Lower leg skin (tissue), 4 donors: ENCODE results near the gene VAV2. TPM values are rescaled to one million over a fixed set of nuclear protein-coding genes. Genes with fewer than 3 reads are reported as not detected.
"Not testable (repeated sequence)": the region's sequence is repeated elsewhere in the genome, so short reads cannot be mapped to it uniquely, and the experiment has no call there.

Experiments
- DNase-seq, 2 donors: peaks; one replicate each; pipeline ENCODE4 v3.0.0-alpha.2; 2019; ENCODE audit warnings: low spot score in 2 of 2
- H3K4me3 ChIP-seq: fragments of 200-600 bp; sonication (generic); 2 replicates; pipeline ENCODE4 v1.5.1; 2017; ENCODE audit warnings: mild to moderate bottlenecking, low read depth; ENCODE audit not compliant: poor library complexity, severe bottlenecking
- POLR2A ChIP-seq, 2 donors: fragments of 450-650 bp; IDR thresholded peaks; one replicate each; pipeline ENCODE4 v1.6.1; 2016 to 2017; ENCODE audit warnings: antibody characterized with exemption in 2 of 2, mild to moderate bottlenecking in 1 of 2, moderate library complexity in 1 of 2
- WGBS, 2 donors: methylation state at CpG; one replicate each; pipeline ENCODE4 v1.1.5; 2018; 5-methylcytosine and 5-hydroxymethylcytosine counted together
- intact Hi-C: fragments of 100-400 bp; cut with DNase I; formaldehyde crosslinking; loops from one replicate; pipeline ENCODE4 v1.15.0; 2023; ENCODE audit warnings: low total_unique reads
- total RNA-seq, 4 donors: library from RNA; depleted of rRNA; stranded (reverse); fragments of >200 nt; gene quantifications; one replicate each; pipeline ENCODE4 v1.1.0, GENCODE V29; 2016
- TF ChIP-seq, protein P1 (sequence below), 3 donors: fragments of 450-650 bp; IDR thresholded peaks; one replicate each; pipeline ENCODE4 v1.5.1; 2016; ENCODE audit warnings: antibody characterized with exemption in 3 of 3, mild to moderate bottlenecking in 3 of 3, moderate library complexity in 2 of 3

The VAV2 gene
- total RNA-seq, 4 donors from 2014 or later = 6.8 to 9.1 (median 7.5) TPM

DNA sequence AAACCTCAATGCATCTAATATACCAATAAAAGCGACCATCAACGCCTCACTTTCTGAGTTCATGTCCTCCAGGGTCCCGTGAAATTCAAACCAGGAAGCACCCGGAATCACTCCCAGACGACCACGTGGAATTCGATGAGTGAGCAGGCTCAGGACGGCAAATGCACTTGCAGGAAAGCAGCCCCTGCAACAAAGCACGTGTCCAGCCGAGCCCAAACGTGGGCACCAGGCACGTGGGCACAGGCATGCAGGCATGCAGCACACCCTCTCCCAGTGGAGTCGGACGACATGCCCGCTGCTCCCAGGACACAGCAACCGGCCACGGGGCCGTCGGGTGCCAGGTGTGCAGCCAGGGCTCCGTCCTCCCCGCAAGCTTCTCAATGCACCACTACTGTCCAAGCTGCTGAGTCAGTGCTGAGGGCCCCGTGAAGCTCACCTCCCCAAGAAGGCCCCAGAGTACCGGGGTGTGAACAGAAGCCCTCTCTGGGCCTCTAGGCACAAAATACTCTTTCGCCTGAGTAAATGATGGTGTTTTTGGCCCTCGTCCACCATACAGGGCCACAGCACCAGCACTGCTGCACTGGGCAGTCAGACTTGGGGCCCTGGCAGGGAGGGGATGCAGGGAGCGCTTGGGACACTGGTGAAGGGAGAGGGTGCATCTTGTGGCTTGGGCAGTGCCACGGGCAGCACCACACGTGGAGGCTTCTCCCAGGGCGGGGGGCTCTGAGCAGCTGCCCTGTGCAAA lies 87.6 kb downstream of the VAV2 start:
- no peak overlapping the region for H3K4me3 ChIP-seq
- no peak for TF ChIP-seq POLR2A (IDR thresholded peaks at IDR 0.05)
- TF ChIP-seq, protein P1, sequence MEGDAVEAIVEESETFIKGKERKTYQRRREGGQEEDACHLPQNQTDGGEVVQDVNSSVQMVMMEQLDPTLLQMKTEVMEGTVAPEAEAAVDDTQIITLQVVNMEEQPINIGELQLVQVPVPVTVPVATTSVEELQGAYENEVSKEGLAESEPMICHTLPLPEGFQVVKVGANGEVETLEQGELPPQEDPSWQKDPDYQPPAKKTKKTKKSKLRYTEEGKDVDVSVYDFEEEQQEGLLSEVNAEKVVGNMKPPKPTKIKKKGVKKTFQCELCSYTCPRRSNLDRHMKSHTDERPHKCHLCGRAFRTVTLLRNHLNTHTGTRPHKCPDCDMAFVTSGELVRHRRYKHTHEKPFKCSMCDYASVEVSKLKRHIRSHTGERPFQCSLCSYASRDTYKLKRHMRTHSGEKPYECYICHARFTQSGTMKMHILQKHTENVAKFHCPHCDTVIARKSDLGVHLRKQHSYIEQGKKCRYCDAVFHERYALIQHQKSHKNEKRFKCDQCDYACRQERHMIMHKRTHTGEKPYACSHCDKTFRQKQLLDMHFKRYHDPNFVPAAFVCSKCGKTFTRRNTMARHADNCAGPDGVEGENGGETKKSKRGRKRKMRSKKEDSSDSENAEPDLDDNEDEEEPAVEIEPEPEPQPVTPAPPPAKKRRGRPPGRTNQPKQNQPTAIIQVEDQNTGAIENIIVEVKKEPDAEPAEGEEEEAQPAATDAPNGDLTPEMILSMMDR (IDR thresholded peaks at IDR 0.05) = no peak
- DNase-seq = no peak
- intact Hi-C loops = no loop called here
- 63 to 79% methylated on average over 28 to 29 of the region's 29 CpGs for WGBS, 2 donors

DNA sequence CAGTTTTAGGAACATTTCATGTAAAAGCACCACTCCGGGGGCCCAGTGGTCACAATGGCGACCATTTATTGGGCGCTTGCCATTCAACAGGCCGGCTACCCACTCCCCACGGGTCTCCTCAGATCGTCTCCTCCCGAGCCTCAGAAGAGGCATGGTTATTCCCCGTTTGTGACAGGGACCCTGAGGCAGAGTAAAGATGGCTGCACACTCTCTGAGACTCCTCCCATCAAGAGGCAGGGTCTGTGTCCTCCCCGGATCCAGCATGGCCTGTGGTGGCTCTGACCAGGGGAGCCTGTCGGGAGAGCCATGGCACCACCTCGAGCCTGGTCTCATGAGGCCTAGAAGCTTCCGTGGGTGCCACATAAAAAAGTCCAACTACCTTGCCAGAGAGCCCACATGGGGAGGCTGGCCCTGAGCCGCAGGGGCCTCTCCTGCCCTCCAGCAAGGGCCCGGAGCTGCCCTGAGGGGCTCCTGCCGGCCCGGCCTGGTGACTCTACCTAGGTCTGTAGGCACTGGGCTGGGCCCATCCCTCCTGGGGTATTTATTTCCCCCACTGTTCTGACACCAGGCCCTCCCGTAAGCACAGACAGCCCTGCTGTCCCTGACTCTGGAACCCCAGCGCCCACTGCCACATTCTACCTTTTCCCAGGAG lies 90.8 kb downstream of the VAV2 start:
- TF ChIP-seq, protein P1 (IDR thresholded peaks at IDR 0.05) = no peak
- TF ChIP-seq POLR2A (IDR thresholded peaks at IDR 0.05) = no peak

DNA sequence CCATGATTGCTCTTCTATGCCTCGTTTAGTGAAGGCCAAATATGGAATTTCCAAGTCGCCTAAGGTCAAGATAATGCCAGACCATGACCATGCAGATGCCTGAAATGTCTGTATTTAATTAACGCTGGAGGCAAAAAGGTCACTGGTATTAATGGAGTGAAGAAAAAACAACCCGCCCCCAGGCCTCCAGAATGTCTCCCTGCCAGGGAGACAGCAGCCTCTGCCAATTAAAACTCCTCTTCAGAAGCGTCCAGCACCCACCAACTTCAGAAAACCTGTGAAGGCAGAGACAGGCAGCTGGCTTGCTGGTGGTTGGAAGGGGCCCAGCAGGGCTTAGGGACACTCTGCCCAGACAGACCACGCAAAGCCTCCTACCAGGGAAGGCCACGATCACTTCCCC lies 94.4 kb downstream of the VAV2 start:
- 42 to 62% methylated on average over 7 of the region's 7 CpGs for WGBS, 2 donors
- H3K4me3 ChIP-seq = no peak overlapping the region
- DNase-seq = no peak
- intact Hi-C loops = no loop called here
- TF ChIP-seq, protein P1 (IDR thresholded peaks at IDR 0.05) = no peak
- no peak for TF ChIP-seq POLR2A (IDR thresholded peaks at IDR 0.05)

More for the DNA sequence above, 90.8 kb downstream of the VAV2 start:
- DNase-seq = no peak
- H3K4me3 ChIP-seq = no peak overlapping the region
- intact Hi-C loops = no loop called here
- 83 to 88% methylated on average over 14 to 15 of the region's 18 CpGs for whole genome bisulfite sequencing, 2 donors

DNA sequence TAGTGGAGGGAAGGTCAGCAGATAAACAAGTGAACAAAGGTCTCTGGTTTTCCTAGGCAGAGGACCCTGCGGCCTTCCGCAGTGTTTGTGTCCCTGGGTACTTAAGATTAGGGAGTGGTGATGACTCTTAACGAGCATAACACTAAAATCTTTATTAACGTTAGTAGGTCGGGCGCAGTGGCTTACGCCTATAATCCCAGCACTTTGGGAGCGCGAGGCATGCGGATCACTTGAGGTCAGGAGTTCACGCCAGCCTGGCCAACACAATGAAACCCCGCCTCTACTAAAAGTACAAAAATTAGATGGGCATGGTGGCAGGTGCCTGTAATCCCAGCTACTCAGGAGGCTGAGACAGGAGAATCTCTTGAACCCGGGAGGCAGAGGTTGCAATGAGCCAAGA lies 96.1 kb downstream of the VAV2 start:
- H3K4me3 ChIP-seq, intact Hi-C loops, DNase-seq: not testable (repeated sequence)
- 95 to 96% methylated on average over 8 to 13 of the region's 13 CpGs for WGBS, 2 donors

DNA sequence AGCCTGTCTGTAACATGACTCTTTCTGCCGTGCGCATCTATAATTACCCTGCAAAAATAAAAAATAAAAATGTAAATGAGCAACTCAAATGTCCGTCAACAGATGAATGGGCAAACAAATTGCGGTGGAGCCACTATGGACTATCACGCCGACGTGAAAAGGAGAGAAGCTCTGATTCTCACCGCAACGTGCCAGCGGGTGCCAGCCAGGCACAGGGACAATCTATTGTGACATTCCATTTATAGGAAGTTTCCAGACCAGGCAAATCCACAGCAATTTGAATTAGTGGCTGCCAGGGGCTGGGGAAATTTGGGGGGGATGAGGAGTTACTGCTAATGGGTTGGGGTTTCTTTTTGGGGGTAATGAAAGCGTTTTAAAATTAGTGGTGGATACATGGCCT lies 96.8 kb downstream of the VAV2 start:
- no peak overlapping the region for H3K4me3 ChIP-seq
- intact Hi-C loops = no loop called here
- WGBS, 2 donors = 83 to 87% methylated on average over 11 of the region's 11 CpGs
- no peak for TF ChIP-seq POLR2A (IDR thresholded peaks at IDR 0.05)
- TF ChIP-seq, protein P1 (IDR thresholded peaks at IDR 0.05) = no peak
- DNase-seq = no peak

DNA sequence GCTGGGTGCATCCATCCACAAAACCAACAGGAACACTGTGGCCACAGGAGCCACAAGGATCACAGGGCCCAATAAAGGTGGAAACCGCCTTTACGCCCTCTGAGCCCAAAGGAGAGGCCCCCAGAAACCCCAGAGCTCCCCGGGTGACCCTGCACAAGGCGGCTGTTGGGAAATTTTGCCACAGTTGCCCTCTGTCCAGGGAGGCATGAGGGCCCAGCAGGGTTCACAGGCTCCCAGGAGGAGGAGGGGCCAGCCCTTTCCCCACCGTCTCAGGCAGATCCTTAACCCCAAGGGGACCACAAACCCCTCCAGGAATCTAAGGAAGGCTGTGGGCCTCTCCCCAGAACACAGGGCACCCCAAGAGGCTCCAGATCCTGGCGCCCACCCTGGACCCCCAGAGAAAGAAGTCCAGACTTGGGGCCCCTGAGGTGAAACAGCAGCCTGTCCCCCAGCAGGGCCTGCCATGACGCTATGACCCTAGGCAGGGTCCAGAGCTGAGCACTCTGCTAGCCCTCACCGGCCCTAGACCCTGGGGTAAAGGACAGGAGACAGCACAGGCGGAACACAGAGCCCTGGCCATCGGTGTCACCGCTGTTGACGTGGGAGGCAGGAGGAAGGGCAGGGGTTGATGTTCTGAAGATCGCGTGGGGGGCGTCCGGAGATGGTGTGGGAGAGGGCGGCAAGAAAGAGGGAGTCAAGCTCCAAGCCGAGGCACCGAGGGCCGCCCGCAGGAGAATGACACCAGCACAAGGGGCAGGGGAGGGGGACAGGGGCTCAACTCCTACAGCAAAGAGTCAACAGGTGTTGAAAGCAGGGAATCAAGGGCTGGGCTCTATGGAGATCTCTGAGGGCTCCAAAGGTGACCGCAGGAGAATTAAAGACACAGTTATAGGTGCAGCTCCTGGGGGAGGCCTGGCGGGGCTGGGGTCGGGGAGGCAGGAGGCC lies 97.5 kb downstream of the VAV2 start:
- 95 to 96% methylated on average over 23 to 24 of the region's 24 CpGs for WGBS, 2 donors
- no peak for TF ChIP-seq POLR2A (IDR thresholded peaks at IDR 0.05)
- TF ChIP-seq, protein P1 (IDR thresholded peaks at IDR 0.05) = no peak
- no peak overlapping the region for H3K4me3 ChIP-seq
- intact Hi-C loops = no loop called here
- no peak for DNase-seq
